PC-9 (cell line): Measurements from ENCODE around the gene TRPM8.

Experiments
- CTCF ChIP-seq: fragments of 200-600 bp; sonication (generic); conservative IDR thresholded peaks from 2 replicates; pipeline ENCODE4 v1.6.1; 2017; ENCODE audit warnings: mixed run types, antibody characterized with exemption, mild to moderate bottlenecking, moderate library complexity
- EZH2 ChIP-seq: fragments of 200-600 bp; sonication (generic); IDR thresholded peaks from 2 replicates; pipeline ENCODE4 v1.8.0; 2017; ENCODE audit warnings: antibody characterized with exemption, low read depth

- TF ChIP-seq CTCF (no peak), EZH2 (no peak)
These were observed 130.2 kb downstream of the TRPM8 start for GRCh38 chr2:234047361-234047760.
